D721Med (cell line): Measurements from ENCODE around the gene FSTL5.

Experiments used
- DNase-seq: peaks from one replicate; pipeline ENCODE4 v3.0.0; 2011; ENCODE audit warnings: low spot score; ENCODE audit not compliant: insufficient read length
- FAIRE-seq: peaks from 2 replicates; lab custom pipeline; 2011; peaks lifted over from hg19 to GRCh38; lab: Jason Lieb, UNC
- TF ChIP-seq, protein P1 (sequence below): IDR thresholded peaks from 2 replicates; pipeline ENCODE4 v1.5.1; 2012; ENCODE audit warnings: mild to moderate bottlenecking, control low read depth; ENCODE audit not compliant: insufficient read depth; ENCODE audit errors: missing control alignments

Gene FSTL5

GRCh38 chr4:161894493-161895167, 269.2 kb downstream of the FSTL5 start:
- DNase-seq (no peak), FAIRE-seq (no peak)
- TF ChIP-seq, protein P1, sequence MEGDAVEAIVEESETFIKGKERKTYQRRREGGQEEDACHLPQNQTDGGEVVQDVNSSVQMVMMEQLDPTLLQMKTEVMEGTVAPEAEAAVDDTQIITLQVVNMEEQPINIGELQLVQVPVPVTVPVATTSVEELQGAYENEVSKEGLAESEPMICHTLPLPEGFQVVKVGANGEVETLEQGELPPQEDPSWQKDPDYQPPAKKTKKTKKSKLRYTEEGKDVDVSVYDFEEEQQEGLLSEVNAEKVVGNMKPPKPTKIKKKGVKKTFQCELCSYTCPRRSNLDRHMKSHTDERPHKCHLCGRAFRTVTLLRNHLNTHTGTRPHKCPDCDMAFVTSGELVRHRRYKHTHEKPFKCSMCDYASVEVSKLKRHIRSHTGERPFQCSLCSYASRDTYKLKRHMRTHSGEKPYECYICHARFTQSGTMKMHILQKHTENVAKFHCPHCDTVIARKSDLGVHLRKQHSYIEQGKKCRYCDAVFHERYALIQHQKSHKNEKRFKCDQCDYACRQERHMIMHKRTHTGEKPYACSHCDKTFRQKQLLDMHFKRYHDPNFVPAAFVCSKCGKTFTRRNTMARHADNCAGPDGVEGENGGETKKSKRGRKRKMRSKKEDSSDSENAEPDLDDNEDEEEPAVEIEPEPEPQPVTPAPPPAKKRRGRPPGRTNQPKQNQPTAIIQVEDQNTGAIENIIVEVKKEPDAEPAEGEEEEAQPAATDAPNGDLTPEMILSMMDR: no peak

DNA sequence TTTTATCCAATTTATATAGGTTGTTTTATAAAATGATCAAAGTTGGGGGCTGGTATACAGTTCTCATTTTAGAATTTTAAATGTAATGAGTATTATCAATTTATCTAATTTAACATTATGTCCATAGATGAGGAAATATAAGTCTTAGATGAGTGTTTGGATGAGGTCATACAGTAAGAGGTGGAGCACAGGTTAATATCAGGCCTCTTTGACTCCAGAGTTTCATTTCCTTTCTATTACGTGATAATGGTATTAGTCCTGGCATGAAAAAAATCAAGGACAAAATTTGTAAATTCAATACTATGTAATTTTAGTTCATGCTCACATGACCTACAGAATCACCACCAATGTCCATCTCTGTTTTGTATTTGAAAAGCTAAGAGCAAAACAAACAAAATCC, 269.8 kb downstream of the FSTL5 start:
- no peak for DNase-seq
- TF ChIP-seq, protein P1: no peak

GRCh38 chr4:161893566-161893965, 270.2 kb downstream of the FSTL5 start:
- TF ChIP-seq, protein P1: no peak
- FAIRE-seq: no peak
- DNase-seq: no peak

More for the DNA sequence above, 269.8 kb downstream of the FSTL5 start:
- FAIRE-seq: no peak

DNA sequence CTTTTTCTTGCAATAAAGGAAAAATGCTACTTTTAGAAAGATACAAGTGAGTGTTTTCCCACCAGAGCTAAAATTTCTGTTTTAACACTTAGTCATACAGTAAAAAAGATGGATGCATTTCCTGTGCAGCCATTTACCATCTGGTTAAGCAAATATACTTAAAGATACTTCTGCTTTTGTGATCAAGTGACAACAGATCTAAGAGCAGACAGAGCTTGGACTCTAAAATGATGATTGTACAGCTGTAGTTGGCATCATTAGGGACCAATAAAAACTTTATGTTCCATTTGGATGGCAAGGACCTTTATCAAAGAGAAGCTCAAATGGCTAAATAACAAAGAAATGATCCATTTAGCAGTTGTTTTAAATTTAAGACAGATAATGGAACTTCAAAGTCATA, 270.8 kb downstream of the FSTL5 start:
- no peak for FAIRE-seq
- no peak for DNase-seq
- TF ChIP-seq, protein P1: no peak

- FAIRE-seq: peak; percentile 21
- no peak for DNase-seq
Measured at GRCh38 chr4:161883157-161883556, 280.6 kb downstream of the FSTL5 start.

GRCh38 chr4:161881370-161881769, 282.4 kb downstream of the FSTL5 start:
- DNase-seq: no peak
- FAIRE-seq: peak; percentile 72
- TF ChIP-seq, protein P1: no peak

More at GRCh38 chr4:161883157-161883556, 280.6 kb downstream of the FSTL5 start:
- TF ChIP-seq, protein P1: no peak

DNA sequence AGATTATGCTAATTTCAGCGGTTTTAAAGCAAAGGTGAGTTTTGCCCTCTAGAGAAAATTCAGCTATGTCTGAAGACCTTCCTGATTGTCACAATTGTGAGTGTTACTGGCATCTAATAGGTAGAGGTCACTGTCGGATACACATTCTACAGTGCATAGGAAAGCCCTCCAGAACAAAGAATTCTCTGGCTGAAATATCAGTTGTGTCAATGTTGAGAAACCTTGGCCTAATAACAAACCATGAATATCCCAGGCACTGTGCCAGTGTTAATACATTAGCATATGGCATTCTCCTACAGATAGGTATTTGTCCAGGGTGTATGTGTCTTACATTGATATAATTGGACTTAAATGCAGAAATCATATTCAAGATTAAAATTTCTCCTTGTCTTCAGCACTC, 294.3 kb downstream of the FSTL5 start:
- FAIRE-seq: peak; percentile 77
- no peak for DNase-seq
- TF ChIP-seq, protein P1: no peak
